Thyroid gland (tissue), 4 donors: ENCODE measurements around the gene TRAK1.

ENCODE experiments used
- POLR2A ChIP-seq, 2 donors: fragments of 450-650 bp; IDR thresholded peaks; one replicate each; pipeline ENCODE4 v1.6.1; 2017; ENCODE audit warnings: antibody characterized with exemption in 2 of 2, mild to moderate bottlenecking in 2 of 2, moderate library complexity in 1 of 2
- TF ChIP-seq, protein P1 (sequence below), 6 experiments: fragments of 200-600 bp in 3 of 6; fragments of 450-650 bp in 3 of 6; sonication (generic) in 3 of 6; IDR thresholded peaks; one replicate each; pipeline ENCODE4 v1.5.1; 2016 to 2019; ENCODE audit warnings: antibody characterized with exemption in 6 of 6, mild to moderate bottlenecking in 2 of 6, inconsistent platforms in 1 of 6, moderate library complexity in 1 of 6

- no peak for TF ChIP-seq POLR2A (IDR thresholded peaks at IDR 0.05)
- TF ChIP-seq, protein P1, sequence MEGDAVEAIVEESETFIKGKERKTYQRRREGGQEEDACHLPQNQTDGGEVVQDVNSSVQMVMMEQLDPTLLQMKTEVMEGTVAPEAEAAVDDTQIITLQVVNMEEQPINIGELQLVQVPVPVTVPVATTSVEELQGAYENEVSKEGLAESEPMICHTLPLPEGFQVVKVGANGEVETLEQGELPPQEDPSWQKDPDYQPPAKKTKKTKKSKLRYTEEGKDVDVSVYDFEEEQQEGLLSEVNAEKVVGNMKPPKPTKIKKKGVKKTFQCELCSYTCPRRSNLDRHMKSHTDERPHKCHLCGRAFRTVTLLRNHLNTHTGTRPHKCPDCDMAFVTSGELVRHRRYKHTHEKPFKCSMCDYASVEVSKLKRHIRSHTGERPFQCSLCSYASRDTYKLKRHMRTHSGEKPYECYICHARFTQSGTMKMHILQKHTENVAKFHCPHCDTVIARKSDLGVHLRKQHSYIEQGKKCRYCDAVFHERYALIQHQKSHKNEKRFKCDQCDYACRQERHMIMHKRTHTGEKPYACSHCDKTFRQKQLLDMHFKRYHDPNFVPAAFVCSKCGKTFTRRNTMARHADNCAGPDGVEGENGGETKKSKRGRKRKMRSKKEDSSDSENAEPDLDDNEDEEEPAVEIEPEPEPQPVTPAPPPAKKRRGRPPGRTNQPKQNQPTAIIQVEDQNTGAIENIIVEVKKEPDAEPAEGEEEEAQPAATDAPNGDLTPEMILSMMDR (IDR thresholded peaks at IDR 0.05), result no peak
These were observed 6.6 kb upstream of the TRAK1 start for GRCh38 chr3:42084586-42084985.
